ENCODE results near the gene MUSTN1.
A peak's percentile ranks its signal among the peaks of the same experiment; 100 is the strongest.

The MUSTN1 gene

DNA sequence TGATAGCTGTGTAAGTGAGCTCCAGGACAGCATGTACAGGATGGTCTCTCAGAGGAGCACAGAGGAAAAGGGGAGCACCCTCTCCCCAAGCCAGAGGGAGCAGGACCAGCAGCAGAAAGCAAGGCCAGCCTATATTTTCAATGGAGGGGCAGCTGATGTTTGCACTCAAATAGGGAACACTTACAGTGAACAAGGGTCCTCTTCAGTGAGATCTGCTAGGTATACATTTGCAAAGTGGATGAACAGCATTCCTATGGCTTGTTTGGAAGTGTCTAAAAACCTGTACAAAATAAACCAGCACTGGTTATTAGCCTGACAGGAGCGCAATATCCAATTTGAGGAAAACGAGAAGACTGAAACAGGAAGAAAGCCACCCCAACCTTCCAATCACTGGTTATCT lies 17.6 kb upstream of the MUSTN1 start:
- DNase-seq (ENCODE audit: low read depth in 2 of 2): no peak

DNA sequence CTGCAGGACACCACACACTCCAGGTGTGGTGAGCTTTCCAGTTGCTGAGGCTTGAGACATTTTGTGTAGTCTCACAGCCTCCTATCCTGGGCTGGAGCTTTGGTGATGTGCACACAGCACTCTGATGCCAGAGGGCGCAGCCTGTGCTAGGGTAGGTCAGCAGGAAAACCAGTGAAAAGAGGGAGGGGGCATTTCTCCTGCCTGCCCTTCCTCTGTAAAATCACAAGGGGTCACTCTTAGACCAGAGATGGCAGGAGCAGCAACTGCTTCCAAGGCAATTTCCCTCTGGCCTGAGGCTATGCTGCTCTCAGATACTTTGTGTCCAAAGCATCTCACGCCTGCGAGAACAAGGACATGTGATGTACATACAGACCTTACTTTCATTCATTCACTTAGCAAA lies 16.5 kb upstream of the MUSTN1 start:
- peak in 1 of 2 donors; percentile 4 for DNase-seq (ENCODE audit: low read depth in 2 of 2)

DNA sequence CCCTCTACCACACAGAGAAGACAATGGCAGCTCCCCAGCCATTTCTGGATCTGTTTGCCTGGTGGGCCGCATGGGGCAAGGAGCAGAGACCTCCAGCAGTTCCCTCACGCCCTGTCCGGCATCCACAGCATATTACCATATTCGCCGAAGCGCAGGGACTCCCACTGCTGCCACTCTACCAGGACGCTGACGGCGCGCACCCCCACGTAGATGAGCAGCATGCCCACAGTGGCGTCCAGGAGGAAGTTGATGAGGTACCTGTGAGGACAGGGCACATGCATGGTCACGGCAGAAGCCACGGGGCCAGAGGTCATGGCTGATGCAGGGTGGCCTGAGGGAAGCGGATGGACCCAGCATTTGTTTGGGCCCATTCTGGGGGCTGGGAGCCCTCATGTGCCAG lies 14.8 kb upstream of the MUSTN1 start:
- no peak for DNase-seq (ENCODE audit: low read depth in 2 of 2)

DNA sequence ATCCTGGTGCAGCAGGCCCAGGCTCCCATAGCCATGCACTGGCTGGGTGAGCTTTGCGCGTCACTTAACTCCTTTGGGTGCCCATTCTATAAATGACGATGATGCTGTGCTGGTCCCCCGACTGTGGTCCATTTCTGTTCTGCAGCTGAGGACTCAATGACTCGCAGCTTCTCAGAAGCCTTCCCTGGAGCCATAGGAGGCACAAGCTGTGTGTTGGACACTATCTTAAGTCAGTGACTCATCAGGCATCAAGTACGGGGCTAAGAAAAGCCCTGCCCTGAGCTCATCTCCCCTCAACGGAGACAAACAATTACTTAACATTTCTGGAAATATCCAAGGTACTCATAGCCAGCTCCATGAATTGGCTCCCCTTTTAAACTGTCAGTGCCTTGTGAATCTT lies 13.8 kb upstream of the MUSTN1 start:
- no peak for DNase-seq (ENCODE audit: low read depth in 2 of 2)

DNA sequence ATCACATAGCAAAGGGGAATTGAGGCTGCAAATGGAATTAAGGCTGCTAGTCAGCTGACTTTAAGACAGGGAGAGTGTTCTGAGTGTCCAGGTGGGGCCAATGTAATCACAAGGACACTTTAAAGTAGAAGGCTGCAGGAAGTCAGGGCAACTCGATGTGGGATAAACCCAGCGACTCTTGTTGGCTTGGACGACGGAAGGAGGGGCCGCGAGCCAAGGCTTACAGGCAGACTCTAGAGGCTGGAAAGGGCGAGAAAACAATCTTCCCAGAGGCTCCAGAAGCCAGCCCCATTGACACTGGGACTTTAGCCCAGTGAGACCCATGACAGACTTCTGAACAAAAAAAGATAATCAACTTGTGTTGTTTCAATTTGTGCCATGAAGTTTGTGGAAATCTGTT lies 12.9 kb upstream of the MUSTN1 start:
- no peak for DNase-seq (ENCODE audit: low read depth in 2 of 2)

DNA sequence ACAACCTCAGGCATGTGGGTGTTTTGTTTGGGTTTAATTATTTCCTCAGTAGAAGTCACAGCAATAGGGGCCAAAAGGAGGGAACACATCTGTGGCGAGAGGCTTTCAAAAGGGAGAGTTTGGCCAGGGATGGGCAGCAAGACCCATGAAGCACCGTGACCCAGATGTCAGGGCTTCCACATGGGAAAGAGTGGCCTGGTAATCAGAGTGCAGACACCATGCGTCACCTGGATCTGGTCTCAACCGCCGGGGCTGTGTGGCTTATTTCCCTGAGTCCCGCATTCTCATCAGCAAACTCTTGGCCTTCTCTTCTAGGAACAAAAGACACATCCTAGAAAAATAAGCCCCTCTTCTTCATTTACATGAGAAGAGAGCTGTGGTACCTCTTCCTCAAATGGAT lies 12.4 kb upstream of the MUSTN1 start:
- no peak for DNase-seq (ENCODE audit: low read depth in 2 of 2)

DNA sequence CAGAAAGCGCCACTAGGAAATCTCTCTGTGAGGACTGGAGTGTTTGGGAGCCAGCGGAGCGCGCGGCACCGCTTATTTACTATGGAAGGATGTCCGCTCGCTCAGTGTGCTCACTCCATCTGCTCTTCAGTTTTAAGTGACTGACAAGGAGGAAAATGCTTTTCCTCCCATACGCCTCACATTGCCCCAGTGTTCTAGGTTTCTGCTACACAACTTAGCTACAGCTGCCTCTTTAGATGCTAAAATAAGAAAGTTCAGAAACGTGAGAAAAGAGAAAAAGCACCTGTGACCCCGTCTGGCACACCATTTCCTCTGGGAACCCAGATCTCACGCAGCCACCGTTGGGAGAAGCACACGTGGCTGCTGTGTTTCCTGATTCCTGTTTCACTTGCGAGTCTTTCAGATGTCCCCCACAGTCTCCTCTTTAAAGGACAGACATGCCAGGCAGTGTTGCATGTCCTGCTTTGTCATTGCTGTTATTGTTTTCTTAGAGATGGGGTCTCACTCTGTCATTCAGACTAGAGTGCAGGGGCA lies 11.7 kb upstream of the MUSTN1 start:
- no peak for DNase-seq (ENCODE audit: low read depth in 2 of 2)

DNA sequence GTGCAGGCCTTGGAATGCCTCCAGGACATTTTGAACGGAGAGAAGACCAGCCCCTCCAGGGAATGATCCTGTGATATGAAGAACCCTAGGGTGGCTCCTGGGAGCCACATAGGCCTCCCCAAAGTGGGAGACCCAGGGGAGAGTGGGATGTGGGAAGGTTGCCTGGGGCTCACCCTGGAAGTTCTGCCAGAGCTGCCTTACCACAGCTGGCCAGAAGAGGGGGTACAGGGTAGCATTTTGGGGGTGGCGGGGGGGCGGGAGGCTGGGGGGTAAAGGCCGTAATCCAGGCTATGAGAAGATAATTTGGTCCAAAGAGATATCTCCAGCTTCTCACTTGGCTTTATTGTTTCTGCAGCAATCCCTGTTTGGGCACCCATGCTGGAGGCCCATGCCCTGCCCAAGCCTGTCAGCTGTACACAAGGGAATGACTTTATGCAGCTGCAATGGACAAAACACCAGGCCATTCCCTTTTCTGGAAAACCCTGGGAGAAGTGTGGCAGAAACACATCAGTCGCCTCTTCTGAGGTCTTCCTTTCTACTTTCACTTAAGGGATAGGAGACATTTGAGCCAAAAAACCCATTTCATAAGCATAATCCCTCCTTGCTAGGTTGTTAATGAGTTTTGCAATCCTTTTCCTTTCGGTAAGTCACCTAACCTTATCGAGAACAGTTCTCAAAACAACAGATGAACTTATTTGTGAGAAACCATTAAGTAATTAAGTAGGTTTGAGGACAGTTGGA lies 11.0 kb upstream of the MUSTN1 start:
- DNase-seq (ENCODE audit: low read depth in 2 of 2): peak in 1 of 2 donors; percentile 9

DNA sequence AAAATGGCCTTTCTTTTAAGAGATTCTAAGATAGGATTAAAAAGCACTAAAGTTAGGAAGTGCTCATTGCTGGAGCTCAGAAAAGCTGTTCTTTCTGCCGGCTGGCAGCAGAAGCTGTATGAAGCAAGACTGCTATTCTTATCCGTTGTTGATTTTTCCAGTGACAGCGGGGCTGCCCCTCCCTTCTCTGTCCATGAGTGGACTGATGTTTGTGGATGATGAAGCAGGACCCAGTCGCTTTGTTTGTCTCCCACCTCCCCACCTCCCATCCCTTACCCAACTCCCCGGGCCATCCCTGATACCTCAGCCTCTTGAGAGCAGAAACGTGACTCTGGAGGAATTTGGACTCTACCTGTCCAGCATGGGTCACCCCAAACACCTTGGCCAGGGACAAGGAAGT lies 10.3 kb upstream of the MUSTN1 start:
- DNase-seq (ENCODE audit: low read depth in 2 of 2): no peak

DNA sequence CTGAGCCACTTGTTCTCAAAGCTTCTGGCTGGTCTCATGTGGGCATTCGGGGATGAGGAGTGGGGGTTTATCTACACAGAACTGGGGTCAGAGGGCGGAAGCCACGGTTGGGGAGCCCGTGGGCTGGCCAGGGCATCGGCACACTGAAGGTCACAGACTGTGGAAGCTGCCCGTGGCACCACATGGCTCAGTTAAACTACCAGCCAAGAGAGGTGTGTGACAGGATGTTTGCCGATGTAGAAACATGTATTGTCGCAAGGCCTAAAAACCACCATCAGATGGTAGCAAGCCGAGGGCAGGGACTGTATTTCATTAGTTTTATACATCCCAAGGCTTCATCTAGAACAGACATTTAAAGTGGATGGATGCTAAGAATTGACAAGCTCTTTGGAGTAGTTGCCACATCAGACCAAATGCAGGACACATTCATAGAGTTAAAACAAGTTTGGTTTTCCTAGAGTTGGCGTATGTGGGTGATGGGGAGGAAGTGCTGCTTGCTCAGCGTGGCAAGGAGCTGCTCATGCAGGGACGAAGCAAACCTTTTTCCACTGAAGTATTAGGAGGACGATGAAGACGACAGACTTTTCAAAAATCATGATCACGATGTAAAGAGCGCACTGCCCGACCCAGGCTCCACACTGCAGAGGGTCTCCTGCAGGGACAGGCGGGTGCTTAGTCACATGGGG lies 9.6 kb upstream of the MUSTN1 start:
- no peak for DNase-seq (ENCODE audit: low read depth in 2 of 2)

DNA sequence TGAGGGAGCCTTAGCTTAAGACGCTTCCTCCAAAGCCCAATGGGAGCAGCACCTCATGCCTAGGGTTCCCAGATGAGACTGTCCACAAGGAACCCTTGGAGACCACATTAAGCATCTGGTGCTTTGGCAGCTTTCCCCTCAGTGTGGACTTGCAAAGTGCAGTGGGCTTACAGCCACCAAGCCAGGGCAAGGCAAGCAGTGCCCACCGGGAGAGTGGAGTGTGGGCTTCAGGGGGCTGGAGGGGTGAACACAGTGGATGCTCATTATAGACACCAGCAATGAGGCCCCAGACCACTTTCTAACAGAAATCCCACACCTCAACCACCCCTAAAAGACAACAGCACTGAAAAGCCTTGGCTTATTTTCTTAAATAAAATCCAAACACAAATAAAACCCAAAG lies 9.1 kb upstream of the MUSTN1 start:
- DNase-seq (ENCODE audit: low read depth in 2 of 2): no peak

DNA sequence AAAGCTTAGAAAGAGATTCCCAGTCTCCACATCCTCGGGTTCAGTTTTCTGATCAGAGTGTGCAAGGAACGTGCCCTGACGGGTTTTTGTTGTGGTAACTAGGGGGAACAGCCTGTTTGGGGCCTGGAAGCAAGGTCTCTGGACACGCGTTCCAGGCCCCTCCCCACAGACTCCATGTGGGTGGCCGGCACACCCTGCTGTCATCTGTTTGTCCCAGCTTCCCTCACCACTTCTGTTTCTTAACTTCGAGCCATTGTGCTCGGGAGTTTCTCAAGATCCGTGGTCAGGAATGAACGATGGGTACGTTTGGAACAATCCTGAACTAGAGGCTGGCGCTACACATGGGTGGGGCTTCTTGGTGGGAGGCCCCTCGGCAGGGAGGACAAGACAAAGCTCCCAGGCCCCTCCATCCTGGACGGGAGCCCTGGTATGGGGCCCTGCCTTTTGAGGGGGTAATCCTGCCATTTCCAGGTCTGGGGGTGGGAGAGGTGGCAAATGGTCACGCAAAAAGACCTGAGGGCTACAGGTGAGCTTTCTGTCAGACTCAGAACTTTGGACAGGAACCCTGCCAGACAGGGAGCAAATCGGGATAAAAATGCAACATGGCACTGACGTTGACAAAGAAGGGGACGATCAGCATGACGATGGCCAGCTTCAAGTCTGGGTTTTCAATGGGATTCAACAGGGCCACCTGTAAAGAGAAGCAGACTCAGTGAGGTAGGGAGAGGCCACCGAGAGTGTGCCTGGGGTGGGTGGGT lies 8.5 kb upstream of the MUSTN1 start:
- DNase-seq (ENCODE audit: low read depth in 2 of 2): no peak

DNA sequence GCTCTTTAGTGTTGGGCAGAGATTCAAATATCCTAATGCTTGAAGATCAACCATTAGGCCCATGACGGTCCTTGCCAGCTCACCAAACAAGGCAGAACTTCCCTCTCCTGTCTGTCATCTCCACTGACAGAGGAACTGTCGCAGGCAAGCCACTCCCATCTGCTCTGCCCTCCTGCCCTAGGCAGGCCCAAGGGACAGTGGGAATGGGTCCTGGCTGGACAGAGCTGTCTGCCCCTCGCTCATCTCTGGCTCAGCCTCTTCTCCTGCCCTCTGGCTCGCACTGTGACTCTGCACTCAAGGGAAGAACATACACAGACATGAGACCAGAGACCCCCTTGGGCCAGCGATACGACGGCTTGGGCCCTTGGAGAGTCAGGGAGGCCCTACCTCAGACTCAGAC lies 7.6 kb upstream of the MUSTN1 start:
- DNase-seq (ENCODE audit: low read depth in 2 of 2): no peak

DNA sequence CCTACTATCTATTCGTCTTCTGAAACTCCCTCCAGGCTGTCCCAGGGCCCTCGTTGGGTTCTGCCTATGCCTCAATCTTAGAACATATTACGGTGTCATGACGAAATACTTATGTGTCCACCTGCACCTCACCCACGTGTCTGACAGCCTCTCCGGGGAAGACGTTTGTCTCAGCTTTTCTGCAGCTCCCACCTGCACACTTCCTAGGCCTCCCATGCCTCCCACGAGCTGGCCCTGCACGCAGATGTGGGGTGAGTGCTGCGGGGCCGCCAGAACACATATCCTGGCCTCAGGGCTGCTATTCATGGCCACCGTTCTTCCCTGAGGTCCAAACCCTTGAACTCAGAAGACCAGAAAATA lies 7.1 kb upstream of the MUSTN1 start:
- DNase-seq (ENCODE audit: low read depth in 2 of 2): no peak

DNA sequence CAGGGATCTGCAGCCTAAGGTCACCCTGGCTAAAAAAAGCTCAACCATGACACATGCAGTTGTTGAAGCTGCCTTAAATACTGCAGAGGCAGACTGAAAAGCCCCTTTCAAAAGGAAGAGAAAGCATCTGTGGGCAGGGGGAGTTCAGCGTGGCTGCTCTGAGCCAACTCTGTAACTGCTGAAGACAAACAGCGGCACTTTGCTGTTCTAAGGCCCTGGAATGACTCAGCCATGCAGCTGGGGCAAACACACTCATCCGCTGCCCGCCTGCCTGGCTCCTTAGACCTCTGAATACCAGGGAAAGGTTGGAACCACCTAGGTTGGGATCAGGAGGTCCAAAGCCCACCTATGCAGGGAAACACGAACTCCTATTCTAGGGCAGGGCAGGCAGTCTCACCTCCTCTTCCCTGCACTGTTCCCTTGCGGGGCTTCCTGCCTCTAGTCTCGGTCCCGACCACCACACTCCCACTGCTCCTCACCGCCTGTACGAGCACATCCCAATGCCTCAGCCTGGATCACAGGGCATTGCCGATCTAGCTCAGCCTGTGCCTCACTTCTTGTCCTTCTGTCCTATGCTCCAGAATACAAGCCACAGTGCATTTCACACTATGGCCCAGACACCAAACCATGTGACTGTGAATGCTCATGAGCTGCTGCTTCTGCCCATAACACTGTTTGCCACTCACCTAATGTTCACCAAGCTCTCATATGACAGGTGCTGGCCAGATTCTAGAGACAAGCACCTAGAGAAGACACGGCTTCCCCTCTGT lies 6.6 kb upstream of the MUSTN1 start:
- DNase-seq (ENCODE audit: low read depth in 2 of 2): no peak

DNA sequence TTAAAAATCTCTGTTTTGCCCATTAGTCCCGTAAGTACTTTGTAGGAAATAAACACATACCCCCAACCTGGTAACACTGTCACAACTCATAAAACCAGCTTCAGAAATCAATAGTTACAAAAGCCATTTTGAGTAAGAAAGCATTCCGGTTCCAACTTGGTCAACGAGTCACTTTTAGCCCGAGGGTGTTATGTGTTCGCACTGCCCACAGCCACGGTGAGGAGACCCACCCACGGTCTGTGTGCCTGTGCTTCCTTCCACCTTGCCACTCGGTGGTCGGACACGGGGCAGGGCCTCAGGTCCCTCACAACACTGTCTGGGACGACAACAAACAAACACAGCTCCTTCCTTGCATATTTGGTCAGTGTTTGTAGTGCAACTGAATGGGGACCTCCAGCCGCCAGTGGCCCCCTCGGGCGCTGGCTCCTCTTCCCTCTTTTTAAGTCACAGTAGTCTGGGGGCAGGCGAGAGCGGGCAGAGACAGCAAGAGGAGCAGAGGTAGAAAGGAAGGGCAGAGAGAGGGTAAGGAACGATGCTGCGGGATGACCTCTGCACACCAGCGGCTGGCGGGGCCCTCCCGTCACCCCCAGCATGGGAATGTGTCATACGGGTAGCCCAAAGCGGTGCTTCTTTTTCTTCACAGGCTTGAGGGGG lies 5.2 kb upstream of the MUSTN1 start:
- no peak for DNase-seq (ENCODE audit: low read depth in 2 of 2)

DNA sequence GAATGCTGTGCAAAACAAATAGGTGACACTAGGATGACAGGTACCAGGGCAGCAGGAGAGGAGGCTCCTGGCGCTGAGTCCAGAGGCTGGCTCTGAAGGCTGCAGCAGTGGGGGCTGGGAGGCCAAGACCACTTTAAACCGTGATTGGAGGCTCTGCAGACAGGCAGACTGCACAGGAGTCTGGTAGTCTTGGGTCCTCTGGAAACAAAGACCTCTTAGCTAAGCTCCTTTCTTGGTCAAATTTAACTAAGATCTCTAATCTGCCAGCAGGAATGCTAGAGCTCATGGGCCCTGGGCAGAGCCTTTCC lies 4.4 kb upstream of the MUSTN1 start:
- DNase-seq (ENCODE audit: low read depth in 2 of 2): no peak

DNA sequence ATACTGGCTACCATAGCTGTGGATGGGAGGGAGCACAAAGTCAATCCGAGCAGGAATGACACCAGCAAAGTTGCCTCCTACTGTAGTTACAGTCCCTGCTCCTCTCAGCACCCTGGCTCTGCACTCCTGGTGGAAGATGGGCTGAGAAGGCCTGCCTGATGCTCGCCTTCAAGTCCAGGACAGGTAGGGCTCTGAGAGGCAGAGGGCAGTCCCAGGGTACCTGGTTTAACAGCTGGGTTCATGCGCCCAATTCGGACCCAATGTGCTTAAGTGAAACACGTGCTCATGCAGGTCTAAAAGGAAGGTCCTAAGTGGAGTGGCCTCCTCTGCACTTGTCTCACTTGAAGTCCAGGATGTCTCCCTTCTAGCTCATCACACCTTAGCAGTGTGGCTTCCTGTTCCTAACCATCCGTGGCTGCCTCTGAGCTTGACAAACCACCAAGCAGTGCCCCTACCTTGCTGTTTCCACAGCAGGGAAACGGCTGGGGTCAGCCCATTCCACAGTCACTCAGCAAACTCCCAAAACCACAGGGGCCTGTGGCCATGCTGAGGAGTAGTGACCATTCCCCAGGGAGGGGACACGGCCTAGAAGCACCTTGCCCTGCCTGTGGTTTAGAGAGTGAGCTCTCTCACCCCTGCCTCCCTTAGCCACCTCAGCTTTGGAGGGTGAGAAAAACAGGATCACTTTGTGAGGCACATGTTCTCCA lies 3.9 kb upstream of the MUSTN1 start:
- no peak for DNase-seq (ENCODE audit: low read depth in 2 of 2)

DNA sequence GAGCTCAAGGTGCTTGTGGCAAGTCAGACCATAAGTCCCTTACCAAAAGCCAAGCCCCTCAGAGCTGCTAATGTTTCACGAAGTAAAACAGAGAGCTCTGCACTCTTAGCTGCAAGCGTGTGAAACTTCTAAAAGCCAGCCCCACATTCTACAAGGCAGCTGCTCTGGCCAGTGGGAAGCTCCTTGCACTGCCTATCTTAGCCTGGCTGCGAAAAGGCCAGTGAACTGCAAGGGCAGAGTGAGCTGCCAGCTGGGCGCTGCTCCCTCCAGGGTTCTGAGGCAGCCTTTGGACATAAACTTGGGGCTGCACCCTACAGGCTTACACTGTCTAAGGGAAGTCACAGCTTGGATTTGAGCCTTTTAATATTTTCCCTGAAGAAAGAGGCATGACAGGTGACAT lies 2.2 kb upstream of the MUSTN1 start:
- DNase-seq (ENCODE audit: low read depth in 2 of 2): no peak

DNA sequence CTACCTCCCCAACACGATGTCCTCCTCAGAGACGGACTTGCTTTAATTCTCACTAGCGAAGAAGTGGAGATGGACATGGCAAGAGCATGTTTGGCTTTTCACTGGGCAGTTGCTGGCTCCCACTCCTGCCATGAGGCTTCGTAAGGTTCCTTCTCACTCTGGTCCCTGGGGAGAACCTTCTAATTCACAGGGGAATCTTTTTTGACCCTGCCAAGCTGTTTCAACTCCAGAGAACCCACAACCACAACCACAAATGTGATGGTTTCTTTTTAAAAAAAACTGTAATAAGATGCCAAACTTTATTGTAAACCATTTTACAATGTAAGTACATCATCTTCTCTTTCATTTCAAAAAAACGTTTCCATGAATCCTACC lies 1.6 kb upstream of the MUSTN1 start:
- DNase-seq (ENCODE audit: low read depth in 2 of 2): no peak

Measured in activated CD4-positive, alpha-beta T cell treated with anti-CD3 and anti-CD28 coated beads for 24 hours (primary cell).